ENCODE measurements around the gene FRMD1.

The FRMD1 gene

GRCh38 chr6:168040856-168041496 lies 38.0 kb downstream of the FRMD1 start:
- TF ChIP-seq POLR2A (IDR thresholded peaks at IDR 0.05; ENCODE audit: low read depth, low read length) (no peak), TAF1 (IDR thresholded peaks at IDR 0.05; ENCODE audit: low read depth, low read length) (no peak), POLR2AphosphoS5 (IDR thresholded peaks at IDR 0.05; ENCODE audit: low read depth, low read length) (no peak), SPI1 (IDR thresholded peaks at IDR 0.05; ENCODE audit: low read depth, low read length) (no peak), PAX5 (IDR thresholded peaks at IDR 0.05; ENCODE audit: insufficient read depth, low read length, severe bottlenecking) (no peak), POU2F2 (IDR thresholded peaks at IDR 0.05; ENCODE audit: low read depth, low read length) (no peak)
- FAIRE-seq (no peak), DNase-seq (ENCODE audit: insufficient read length, low spot score) (no peak)

GRCh38 chr6:168039849-168040248 lies 39.2 kb downstream of the FRMD1 start:
- TF ChIP-seq POU2F2 (IDR thresholded peaks at IDR 0.05; ENCODE audit: low read depth, low read length) (no peak), TAF1 (IDR thresholded peaks at IDR 0.05; ENCODE audit: low read depth, low read length) (no peak), SPI1 (IDR thresholded peaks at IDR 0.05; ENCODE audit: low read depth, low read length) (no peak), POLR2AphosphoS5 (IDR thresholded peaks at IDR 0.05; ENCODE audit: low read depth, low read length) (no peak), POLR2A (IDR thresholded peaks at IDR 0.05; ENCODE audit: low read depth, low read length) (no peak), PAX5 (IDR thresholded peaks at IDR 0.05; ENCODE audit: insufficient read depth, low read length, severe bottlenecking) (no peak)
- no peak for DNase-seq (ENCODE audit: insufficient read length, low spot score)

GRCh38 chr6:168039301-168039700 lies 39.7 kb downstream of the FRMD1 start:
- DNase-seq (ENCODE audit: insufficient read length, low spot score) (no peak), FAIRE-seq (no peak)
- TF ChIP-seq PAX5 (IDR thresholded peaks at IDR 0.05; ENCODE audit: insufficient read depth, low read length, severe bottlenecking) (no peak), TAF1 (IDR thresholded peaks at IDR 0.05; ENCODE audit: low read depth, low read length) (no peak), POU2F2 (IDR thresholded peaks at IDR 0.05; ENCODE audit: low read depth, low read length) (no peak), POLR2AphosphoS5 (IDR thresholded peaks at IDR 0.05; ENCODE audit: low read depth, low read length) (no peak), SPI1 (IDR thresholded peaks at IDR 0.05; ENCODE audit: low read depth, low read length) (no peak), POLR2A (IDR thresholded peaks at IDR 0.05; ENCODE audit: low read depth, low read length) (no peak)

More at GRCh38 chr6:168039849-168040248, 39.2 kb downstream of the FRMD1 start:
- FAIRE-seq: no peak

GRCh38 chr6:168038576-168039140 lies 40.4 kb downstream of the FRMD1 start:
- FAIRE-seq (no peak), DNase-seq (ENCODE audit: insufficient read length, low spot score) (no peak)
- no peak for TF ChIP-seq POLR2AphosphoS5 (IDR thresholded peaks at IDR 0.05; ENCODE audit: low read depth, low read length)
- no peak for TF ChIP-seq POLR2A (IDR thresholded peaks at IDR 0.05; ENCODE audit: low read depth, low read length)
- TF ChIP-seq TAF1 (IDR thresholded peaks at IDR 0.05; ENCODE audit: low read depth, low read length): no peak
- no peak for TF ChIP-seq PAX5 (IDR thresholded peaks at IDR 0.05; ENCODE audit: insufficient read depth, low read length, severe bottlenecking)
- TF ChIP-seq POU2F2 (IDR thresholded peaks at IDR 0.05; ENCODE audit: low read depth, low read length): no peak
- TF ChIP-seq SPI1 (IDR thresholded peaks at IDR 0.05; ENCODE audit: low read depth, low read length): no peak

GRCh38 chr6:168037856-168038255 lies 41.2 kb downstream of the FRMD1 start:
- no peak for FAIRE-seq
- TF ChIP-seq POU2F2 (IDR thresholded peaks at IDR 0.05; ENCODE audit: low read depth, low read length) (no peak), POLR2AphosphoS5 (IDR thresholded peaks at IDR 0.05; ENCODE audit: low read depth, low read length) (no peak), POLR2A (IDR thresholded peaks at IDR 0.05; ENCODE audit: low read depth, low read length) (no peak), PAX5 (IDR thresholded peaks at IDR 0.05; ENCODE audit: insufficient read depth, low read length, severe bottlenecking) (no peak), TAF1 (IDR thresholded peaks at IDR 0.05; ENCODE audit: low read depth, low read length) (no peak), SPI1 (IDR thresholded peaks at IDR 0.05; ENCODE audit: low read depth, low read length) (no peak)
- DNase-seq (ENCODE audit: insufficient read length, low spot score): no peak

GRCh38 chr6:168037242-168037641 lies 41.8 kb downstream of the FRMD1 start:
- DNase-seq (ENCODE audit: insufficient read length, low spot score) (no peak), FAIRE-seq (no peak)

GRCh38 chr6:168035661-168036545 lies 43.1 kb downstream of the FRMD1 start:
- TF ChIP-seq POLR2AphosphoS5 (IDR thresholded peaks at IDR 0.05; ENCODE audit: low read depth, low read length): no peak
- no peak for TF ChIP-seq POLR2A (IDR thresholded peaks at IDR 0.05; ENCODE audit: low read depth, low read length)
- TF ChIP-seq SPI1 (IDR thresholded peaks at IDR 0.05; ENCODE audit: low read depth, low read length): no peak
- FAIRE-seq (no peak), DNase-seq (ENCODE audit: insufficient read length, low spot score) (no peak)

More at GRCh38 chr6:168037242-168037641, 41.8 kb downstream of the FRMD1 start:
- TF ChIP-seq TAF1 (IDR thresholded peaks at IDR 0.05; ENCODE audit: low read depth, low read length) (no peak), SPI1 (IDR thresholded peaks at IDR 0.05; ENCODE audit: low read depth, low read length) (no peak), POLR2AphosphoS5 (IDR thresholded peaks at IDR 0.05; ENCODE audit: low read depth, low read length) (no peak), POU2F2 (IDR thresholded peaks at IDR 0.05; ENCODE audit: low read depth, low read length) (no peak), PAX5 (IDR thresholded peaks at IDR 0.05; ENCODE audit: insufficient read depth, low read length, severe bottlenecking) (no peak), POLR2A (IDR thresholded peaks at IDR 0.05; ENCODE audit: low read depth, low read length) (no peak)

- FAIRE-seq (no peak), DNase-seq (ENCODE audit: insufficient read length, low spot score) (no peak)
- TF ChIP-seq SPI1 (IDR thresholded peaks at IDR 0.05; ENCODE audit: low read depth, low read length): no peak
- TF ChIP-seq POU2F2 (IDR thresholded peaks at IDR 0.05; ENCODE audit: low read depth, low read length): no peak
- no peak for TF ChIP-seq TAF1 (IDR thresholded peaks at IDR 0.05; ENCODE audit: low read depth, low read length)
- no peak for TF ChIP-seq PAX5 (IDR thresholded peaks at IDR 0.05; ENCODE audit: insufficient read depth, low read length, severe bottlenecking)
- no peak for TF ChIP-seq POLR2AphosphoS5 (IDR thresholded peaks at IDR 0.05; ENCODE audit: low read depth, low read length)
- no peak for TF ChIP-seq POLR2A (IDR thresholded peaks at IDR 0.05; ENCODE audit: low read depth, low read length)
Measured at GRCh38 chr6:168035098-168035660, 43.8 kb downstream of the FRMD1 start.

- TF ChIP-seq POU2F2 (IDR thresholded peaks at IDR 0.05; ENCODE audit: low read depth, low read length) (no peak), POLR2A (IDR thresholded peaks at IDR 0.05; ENCODE audit: low read depth, low read length) (no peak), TAF1 (IDR thresholded peaks at IDR 0.05; ENCODE audit: low read depth, low read length) (no peak), POLR2AphosphoS5 (IDR thresholded peaks at IDR 0.05; ENCODE audit: low read depth, low read length) (no peak), SPI1 (IDR thresholded peaks at IDR 0.05; ENCODE audit: low read depth, low read length) (no peak), PAX5 (IDR thresholded peaks at IDR 0.05; ENCODE audit: insufficient read depth, low read length, severe bottlenecking) (no peak)
- FAIRE-seq: no peak
- no peak for DNase-seq (ENCODE audit: insufficient read length, low spot score)
Measured at GRCh38 chr6:168034537-168034936, 44.5 kb downstream of the FRMD1 start.
